Prostate gland (tissue), 2 donors: ENCODE results near the gene MSRB3. TPM values are rescaled to one million over a fixed set of nuclear protein-coding genes. Genes with fewer than 3 reads are reported as not detected.

Source experiments
- DNase-seq: peaks from one replicate; pipeline ENCODE4 v3.0.0-alpha.2; 2019; ENCODE audit warnings: low spot score
- H3K27ac ChIP-seq, 2 donors: fragments of 200-600 bp; sonication (generic); 2 replicates each; pipeline ENCODE4 v1.5.1; 2017 to 2019
- H3K27me3 ChIP-seq: fragments of 200-600 bp; sonication (generic); replicated peaks from 2 replicates; pipeline ENCODE4 v1.5.1; 2019; ENCODE audit not compliant: insufficient read depth
- H3K36me3 ChIP-seq, 2 donors: fragments of 200-600 bp; sonication (generic); 1 replicate in 1 of 2; 2 replicates in 1 of 2; pipeline versions ENCODE4 v1.5.1 to v1.8.1; 2017 to 2019
- H3K4me1 ChIP-seq: fragments of 200-600 bp; sonication (generic); replicated peaks from 2 replicates; pipeline ENCODE4 v1.5.1; 2019
- H3K4me3 ChIP-seq, 2 donors: fragments of 200-600 bp; sonication (generic); 2 replicates each; pipeline ENCODE4 v1.5.1; 2017 to 2019
- H3K9me3 ChIP-seq: fragments of 200-600 bp; sonication (generic); 2 replicates; pipeline ENCODE4 v1.5.1; 2017
- CTCF ChIP-seq, 4 experiments: fragments of 200-600 bp in 2 of 4; fragments of 450-650 bp in 2 of 4; sonication (generic) in 2 of 4; IDR thresholded peaks; 1 replicate in 3 of 4; 2 replicates in 1 of 4; pipeline ENCODE4 v1.5.1; 2016 to 2019; ENCODE audit warnings: antibody characterized with exemption in 4 of 4, mild to moderate bottlenecking in 2 of 4, moderate library complexity in 2 of 4
- POLR2A ChIP-seq: fragments of 450-650 bp; IDR thresholded peaks from one replicate; pipeline ENCODE4 v1.6.1; 2016; ENCODE audit warnings: antibody characterized with exemption, mild to moderate bottlenecking
- POLR2AphosphoS5 ChIP-seq: sonication (generic); formaldehyde crosslinking; IDR thresholded peaks from one replicate; pipeline ENCODE4 v1.6.1; 2017; ENCODE audit warnings: antibody characterized with exemption
- WGBS: methylation state at CpG from one replicate; pipeline ENCODE4 v1.1.5; 2018; 5-methylcytosine and 5-hydroxymethylcytosine counted together
- intact Hi-C: fragments of 100-400 bp; cut with DNase I; formaldehyde crosslinking; loops from one replicate; pipeline ENCODE4 v1.14.2; 2022
- total RNA-seq, 2 donors: library from RNA; depleted of rRNA; stranded (reverse); fragments of >200 nt; gene quantifications; one replicate each; pipeline ENCODE4 v1.1.0, GENCODE V29; 2016

MSRB3 gene
- total RNA-seq, 2 donors from 2014 or later: 32.2 to 42.9 TPM

GRCh38 chr12:65459545-65459944, 181.1 kb downstream of the MSRB3 start:
- intact Hi-C loops: no loop called here

GRCh38 chr12:65460063-65460462, 181.6 kb downstream of the MSRB3 start:
- intact Hi-C loops: no loop called here
- 69% methylated on average over 8 of the region's 8 CpGs for WGBS
- H3K27me3 ChIP-seq: no peaks in the 10 kb centered on the region
- no peak overlapping the region for H3K4me3 ChIP-seq
- H3K4me1 ChIP-seq: no peaks in the 10 kb centered on the region
- H3K27ac ChIP-seq: no peak overlapping the region
- DNase-seq: no peak
- no peak for TF ChIP-seq POLR2AphosphoS5
- no peak for TF ChIP-seq POLR2A
- no peak for TF ChIP-seq CTCF (IDR thresholded peaks at IDR 0.05)
- H3K9me3 ChIP-seq: no peaks in the 10 kb centered on the region
- H3K36me3 ChIP-seq: no peaks in the 10 kb centered on the region

More at GRCh38 chr12:65459545-65459944, 181.1 kb downstream of the MSRB3 start:
- no peaks in the 10 kb centered on the region for H3K36me3 ChIP-seq
- DNase-seq: no peak
- H3K27me3 ChIP-seq: no peaks in the 10 kb centered on the region
- TF ChIP-seq CTCF (IDR thresholded peaks at IDR 0.05) (no peak), POLR2A (no peak), POLR2AphosphoS5 (no peak)
- no peaks in the 10 kb centered on the region for H3K4me1 ChIP-seq
- H3K4me3 ChIP-seq: no peak overlapping the region
- H3K27ac ChIP-seq: no peak overlapping the region
- H3K9me3 ChIP-seq: no peaks in the 10 kb centered on the region

GRCh38 chr12:65461017-65461416, 182.5 kb downstream of the MSRB3 start:
- no peak for TF ChIP-seq POLR2AphosphoS5
- no peak for TF ChIP-seq CTCF (IDR thresholded peaks at IDR 0.05)
- TF ChIP-seq POLR2A: no peak
- no peak overlapping the region for H3K4me3 ChIP-seq
- H3K27ac ChIP-seq: no peak overlapping the region
- H3K36me3 ChIP-seq: no peaks in the 10 kb centered on the region
- H3K4me1 ChIP-seq: no peaks in the 10 kb centered on the region
- WGBS: 58% methylated on average over 2 of the region's 2 CpGs
- no peak for DNase-seq
- no peaks in the 10 kb centered on the region for H3K27me3 ChIP-seq
- H3K9me3 ChIP-seq: no peaks in the 10 kb centered on the region
- intact Hi-C loops: no loop called here

- Histone ChIP-seq H3K9me3 (no peaks in the 10 kb centered on the region), H3K36me3 (no peaks in the 10 kb centered on the region), H3K27ac (no peak overlapping the region), H3K4me3 (no peak overlapping the region), H3K27me3 (no peaks in the 10 kb centered on the region), H3K4me1 (no peaks in the 10 kb centered on the region)
- intact Hi-C loops: no loop called here
- TF ChIP-seq CTCF (IDR thresholded peaks at IDR 0.05) (no peak), POLR2A (no peak), POLR2AphosphoS5 (no peak)
- 77% methylated on average over 2 of the region's 2 CpGs for WGBS
- no peak for DNase-seq
These were observed 184.0 kb downstream of the MSRB3 start for GRCh38 chr12:65462484-65462883.

DNA sequence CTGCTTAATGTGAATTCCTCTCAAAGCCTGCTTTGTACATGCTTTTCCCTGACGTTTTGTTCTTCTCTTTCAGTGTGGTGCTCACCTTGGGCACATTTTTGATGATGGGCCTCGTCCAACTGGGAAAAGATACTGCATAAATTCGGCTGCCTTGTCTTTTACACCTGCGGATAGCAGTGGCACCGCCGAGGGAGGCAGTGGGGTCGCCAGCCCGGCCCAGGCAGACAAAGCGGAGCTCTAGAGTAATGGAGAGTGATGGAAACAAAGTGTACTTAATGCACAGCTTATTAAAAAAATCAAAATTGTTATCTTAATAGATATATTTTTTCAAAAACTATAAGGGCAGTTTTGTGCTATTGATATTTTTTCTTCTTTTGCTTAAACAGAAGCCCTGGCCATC, 184.6 kb downstream of the MSRB3 start:
- H3K9me3 ChIP-seq: no peaks in the 10 kb centered on the region
- H3K36me3 ChIP-seq: no peaks in the 10 kb centered on the region
- WGBS: 85% methylated on average over 9 of the region's 9 CpGs
- H3K27ac ChIP-seq: no peak overlapping the region
- intact Hi-C loops: no loop called here
- no peak overlapping the region for H3K4me3 ChIP-seq
- no peak for DNase-seq
- TF ChIP-seq CTCF (IDR thresholded peaks at IDR 0.05): no peak
- no peaks in the 10 kb centered on the region for H3K4me1 ChIP-seq
- H3K27me3 ChIP-seq: no peaks in the 10 kb centered on the region
